ENCODE measurements around the gene SORCS3.

SORCS3 gene

DNA sequence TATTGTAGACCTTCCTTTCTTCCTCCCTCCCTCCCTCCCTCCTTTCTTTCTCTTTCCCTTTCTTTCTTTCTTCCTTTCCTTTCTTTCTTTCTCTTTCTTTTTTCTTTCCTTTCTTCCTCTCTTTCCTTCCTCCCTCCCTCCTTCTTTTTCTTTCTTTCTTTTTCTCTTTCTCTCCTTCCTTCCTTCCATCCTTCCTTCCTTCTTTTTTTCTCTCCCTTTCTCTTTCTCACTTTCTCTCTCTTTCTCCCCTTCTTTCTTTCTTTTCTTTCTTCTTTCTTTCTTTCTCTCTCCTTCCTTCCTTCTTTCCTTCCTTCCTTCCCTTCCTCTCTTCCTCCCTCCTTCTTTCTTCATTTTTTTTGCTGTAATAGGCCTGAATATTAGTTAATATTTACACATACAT, 638.0 kb downstream of the SORCS3 start:
- no peak for DNase-seq

DNA sequence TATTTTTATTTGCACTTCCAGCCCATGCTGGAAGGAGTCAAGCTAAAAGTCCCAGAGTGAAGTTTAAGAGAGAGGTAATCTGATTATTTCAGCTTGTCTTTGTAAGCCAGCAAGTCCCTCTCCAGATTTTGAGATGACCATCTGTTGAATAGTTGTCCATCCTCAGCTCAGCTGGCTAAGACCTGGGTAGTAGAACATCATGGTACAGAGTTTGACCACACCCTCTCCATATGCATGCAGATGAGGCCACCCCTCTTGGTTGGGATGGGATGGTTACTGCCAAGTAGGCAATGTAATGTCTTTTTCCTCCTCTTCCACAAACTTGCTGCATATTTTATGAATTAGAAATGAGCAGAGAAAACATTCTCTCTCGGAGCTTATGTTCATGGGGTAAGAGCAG, 639.8 kb downstream of the SORCS3 start:
- no peak for DNase-seq

DNA sequence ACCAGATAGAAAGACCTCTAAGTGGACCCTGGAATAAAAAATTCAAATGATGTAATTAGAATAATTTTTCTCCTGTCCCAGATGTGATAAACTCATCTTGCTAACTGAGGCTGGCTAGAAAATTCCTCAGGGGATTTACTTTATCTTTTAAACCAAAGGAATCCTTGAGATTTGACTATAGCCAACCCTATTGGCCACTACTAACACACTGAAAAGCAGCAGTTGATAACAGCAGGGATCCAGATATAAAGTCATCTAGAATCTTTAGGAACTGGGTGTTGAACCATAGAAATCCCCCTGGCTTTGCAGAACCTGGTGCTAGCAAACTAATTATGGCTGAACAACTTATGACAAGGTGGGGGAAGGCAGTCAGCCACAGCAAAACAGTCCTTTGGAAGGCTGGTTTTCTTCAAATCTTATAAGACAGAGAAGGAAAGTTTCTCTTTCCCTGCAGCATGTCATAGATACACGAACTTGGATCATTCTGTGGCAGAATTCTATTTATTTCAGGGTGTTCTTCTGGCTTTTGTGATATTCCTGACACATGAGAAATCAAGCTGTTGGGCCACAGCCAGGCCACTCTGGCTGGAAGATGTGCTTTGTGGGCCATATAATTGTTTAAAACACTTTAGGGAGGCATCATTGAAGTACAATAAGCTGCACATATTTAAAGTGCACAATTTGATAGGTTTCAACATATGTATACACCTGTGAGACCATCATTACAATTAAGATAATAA, 643.6 kb downstream of the SORCS3 start:
- no peak for DNase-seq

DNA sequence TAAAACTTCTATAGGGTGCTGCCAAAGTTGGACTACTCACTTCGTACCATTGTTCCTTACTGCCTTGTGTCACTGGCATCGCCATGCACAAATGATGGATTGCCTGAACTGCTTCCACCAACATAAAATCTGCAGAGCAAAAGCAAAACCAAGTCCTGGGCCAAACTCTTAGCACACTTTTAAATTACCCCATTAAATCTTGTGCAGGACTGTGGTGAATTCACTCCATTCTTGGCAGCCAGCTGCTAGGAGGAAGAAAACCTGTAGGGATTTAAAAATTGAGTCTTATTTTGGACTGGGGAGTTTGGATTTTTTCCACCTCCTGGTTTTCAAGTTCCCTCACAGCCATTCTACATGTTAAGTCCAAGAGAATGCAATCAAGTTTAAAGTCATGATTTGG, 646.9 kb downstream of the SORCS3 start:
- no peak for DNase-seq

DNA sequence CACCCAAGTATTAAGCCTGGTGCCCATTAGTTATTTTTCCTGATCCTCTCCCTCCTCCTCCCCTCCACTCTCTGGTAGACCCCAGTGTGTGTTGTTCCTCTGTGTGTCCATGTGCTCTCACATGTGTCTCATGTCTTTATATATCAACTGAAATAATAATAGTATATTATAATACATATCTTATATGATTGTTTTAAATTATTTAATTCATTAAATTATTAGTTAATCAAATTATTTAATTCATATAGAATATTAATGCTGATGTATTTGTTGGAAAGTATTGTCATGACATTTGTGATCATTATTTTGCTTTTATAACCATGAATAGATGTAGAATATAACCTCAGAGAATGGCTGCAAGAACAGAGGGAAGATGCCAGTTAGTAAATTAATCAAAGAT, 647.5 kb downstream of the SORCS3 start:
- DNase-seq: no peak

DNA sequence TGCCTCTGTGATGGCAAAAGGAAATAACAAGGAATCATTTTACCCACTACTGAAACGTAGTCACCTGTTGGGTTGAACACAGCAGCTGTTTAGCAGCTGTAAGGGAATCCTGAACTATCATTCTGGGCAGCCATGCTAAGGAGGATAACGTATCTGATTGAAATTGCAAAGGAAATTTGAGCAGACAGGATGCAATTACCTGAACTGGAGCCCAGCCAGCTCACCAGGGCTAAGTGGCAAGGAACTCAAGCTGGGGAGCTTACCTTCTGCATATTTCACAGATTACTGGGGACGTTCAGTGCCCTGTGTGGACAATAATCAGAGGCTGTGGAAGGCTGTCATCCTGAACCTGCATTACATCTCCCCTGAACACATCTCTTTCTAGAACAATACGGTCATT, 650.5 kb downstream of the SORCS3 start:
- no peak for DNase-seq

DNA sequence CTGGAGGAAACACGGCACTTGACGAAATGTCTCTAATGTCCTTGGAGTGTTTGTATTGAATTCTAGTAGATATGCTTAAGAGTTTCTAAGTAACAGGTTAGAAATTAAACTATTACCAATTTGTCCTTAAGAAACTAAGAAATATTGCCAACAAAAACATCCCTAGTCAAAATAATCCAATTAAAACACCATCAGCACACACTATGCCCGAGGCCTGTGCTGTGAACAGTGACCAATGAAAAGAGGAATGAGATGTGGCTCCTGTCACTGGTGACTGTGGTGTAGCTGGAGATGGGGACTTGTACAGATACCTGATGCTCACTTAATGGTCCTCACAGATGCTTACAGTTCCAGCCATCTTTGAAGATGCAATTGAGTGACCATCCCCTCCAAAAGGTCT, 651.1 kb downstream of the SORCS3 start:
- no peak for DNase-seq

Data from T-helper 2 cell (primary cell).